Measurements from ENCODE around the gene ZBTB16.

The ZBTB16 gene

GRCh38 chr11:114137838-114138237 lies 78.3 kb downstream of the ZBTB16 start:
- Mint-ChIP-seq H3K27ac (peak overlapping the region; percentile 14 to 90), H3K9me3 (no peaks in the 10 kb centered on the region), H3K4me1 (ENCODE audit: low read depth in 2 of 2) (peaks cover 23 to 54% of the 10 kb centered on the region in 2 donors), H3K4me3 (peak overlapping the region; percentile 59 to 64), H3K36me3 (ENCODE audit: insufficient read depth) (peaks cover 12% of the 10 kb centered on the region), H3K27me3 (peaks cover 0 to 14% of the 10 kb centered on the region in 2 donors)
- ATAC-seq (replicated peaks) (no peak), DNase-seq (no peak)

- ATAC-seq (replicated peaks) (no peak), DNase-seq (no peak)
- H3K9me3 Mint-ChIP-seq, result no peaks in the 10 kb centered on the region
- peaks cover 12% of the 10 kb centered on the region for H3K36me3 Mint-ChIP-seq (ENCODE audit: insufficient read depth)
- H3K4me1 Mint-ChIP-seq (ENCODE audit: low read depth in 2 of 2), result peaks cover 23 to 58% of the 10 kb centered on the region in 2 donors
- H3K27me3 Mint-ChIP-seq, result peaks cover 0 to 14% of the 10 kb centered on the region in 2 donors
- H3K27ac Mint-ChIP-seq, result peak overlapping the region in 1 of 2 donors; percentile 90
- no peak overlapping the region for H3K4me3 Mint-ChIP-seq
Observed at GRCh38 chr11:114138411-114138810, 78.9 kb downstream of the ZBTB16 start.

DNA sequence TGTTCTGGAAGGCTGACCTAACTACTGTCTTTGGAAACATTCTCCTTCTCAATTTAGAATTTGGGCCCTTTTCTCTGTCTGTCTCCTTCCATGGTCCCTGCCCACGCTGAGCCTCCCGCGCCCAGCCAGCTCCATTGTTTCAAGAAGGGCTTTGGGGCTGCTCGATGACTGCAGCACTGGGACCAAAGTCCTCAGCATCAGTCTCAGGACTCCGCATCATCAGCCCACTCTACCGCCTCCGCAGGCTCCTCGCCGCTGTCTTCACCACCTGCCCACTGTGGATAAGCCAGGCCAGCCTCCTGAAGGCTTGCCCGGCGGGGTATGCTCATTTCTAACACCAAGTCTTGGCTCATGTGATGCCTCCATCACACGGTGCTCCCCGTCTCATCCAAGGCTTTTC lies 81.3 kb downstream of the ZBTB16 start:
- ATAC-seq (replicated peaks) (no peak), DNase-seq (no peak)
- Mint-ChIP-seq H3K27ac (no peak overlapping the region), H3K27me3 (peaks cover 0 to 14% of the 10 kb centered on the region in 2 donors), H3K4me3 (no peak overlapping the region), H3K9me3 (no peaks in the 10 kb centered on the region), H3K36me3 (ENCODE audit: insufficient read depth) (peaks cover 15% of the 10 kb centered on the region), H3K4me1 (ENCODE audit: low read depth in 2 of 2) (peaks cover 20 to 55% of the 10 kb centered on the region in 2 donors)

DNA sequence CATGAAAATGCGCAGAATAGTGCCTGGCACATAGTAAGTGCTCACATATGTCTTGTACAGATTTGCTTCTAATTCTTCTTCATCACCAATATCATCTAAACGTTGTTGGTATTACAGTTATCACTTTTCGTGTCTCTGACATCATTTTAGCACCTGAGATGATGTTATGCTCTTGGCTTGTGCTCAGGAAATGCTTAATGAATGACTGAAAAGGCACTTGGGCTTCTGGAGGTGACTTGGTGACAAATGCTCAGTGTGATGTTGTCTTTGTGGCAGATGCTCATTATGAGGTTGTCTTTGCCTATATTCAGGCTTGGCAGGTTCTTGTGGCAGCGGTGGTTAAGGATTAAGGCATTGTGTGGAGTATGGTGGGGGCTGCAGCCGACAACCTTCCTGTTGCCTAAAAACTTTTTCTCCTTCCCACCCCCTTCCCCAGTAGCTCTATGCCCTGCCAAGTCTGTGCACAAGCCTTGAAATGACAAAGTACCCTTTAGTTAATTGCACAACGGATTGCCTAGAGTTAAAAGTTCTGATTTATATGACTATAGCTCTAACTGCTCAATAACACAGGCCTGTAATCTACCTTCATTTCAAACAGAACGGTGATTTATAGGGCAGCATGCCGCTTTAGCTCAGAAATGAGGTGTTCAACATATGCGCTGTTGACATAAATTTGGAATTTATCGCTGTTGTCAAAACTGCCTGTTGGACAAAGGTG lies 82.5 kb downstream of the ZBTB16 start:
- Mint-ChIP-seq H3K27me3 (peaks cover 0 to 14% of the 10 kb centered on the region in 2 donors), H3K9me3 (no peaks in the 10 kb centered on the region), H3K36me3 (ENCODE audit: insufficient read depth) (peaks cover 15% of the 10 kb centered on the region), H3K4me3 (no peak overlapping the region), H3K4me1 (ENCODE audit: low read depth in 2 of 2) (peaks cover 11 to 49% of the 10 kb centered on the region in 2 donors), H3K27ac (no peak overlapping the region)
- ATAC-seq (replicated peaks) (peak; percentile 37), DNase-seq (no peak)

GRCh38 chr11:114142707-114143106 lies 83.2 kb downstream of the ZBTB16 start:
- no peak overlapping the region for H3K4me3 Mint-ChIP-seq
- no peaks in the 10 kb centered on the region for H3K9me3 Mint-ChIP-seq
- H3K27ac Mint-ChIP-seq, result no peak overlapping the region
- peaks cover 4 to 42% of the 10 kb centered on the region in 2 donors for H3K4me1 Mint-ChIP-seq (ENCODE audit: low read depth in 2 of 2)
- H3K36me3 Mint-ChIP-seq (ENCODE audit: insufficient read depth), result peaks cover 15% of the 10 kb centered on the region
- ATAC-seq (replicated peaks), result no peak
- H3K27me3 Mint-ChIP-seq, result peaks cover 0 to 14% of the 10 kb centered on the region in 2 donors
- DNase-seq, result no peak

GRCh38 chr11:114145166-114145775 lies 85.8 kb downstream of the ZBTB16 start:
- no peak for ATAC-seq (replicated peaks)
- no peak overlapping the region for H3K27ac Mint-ChIP-seq

DNA sequence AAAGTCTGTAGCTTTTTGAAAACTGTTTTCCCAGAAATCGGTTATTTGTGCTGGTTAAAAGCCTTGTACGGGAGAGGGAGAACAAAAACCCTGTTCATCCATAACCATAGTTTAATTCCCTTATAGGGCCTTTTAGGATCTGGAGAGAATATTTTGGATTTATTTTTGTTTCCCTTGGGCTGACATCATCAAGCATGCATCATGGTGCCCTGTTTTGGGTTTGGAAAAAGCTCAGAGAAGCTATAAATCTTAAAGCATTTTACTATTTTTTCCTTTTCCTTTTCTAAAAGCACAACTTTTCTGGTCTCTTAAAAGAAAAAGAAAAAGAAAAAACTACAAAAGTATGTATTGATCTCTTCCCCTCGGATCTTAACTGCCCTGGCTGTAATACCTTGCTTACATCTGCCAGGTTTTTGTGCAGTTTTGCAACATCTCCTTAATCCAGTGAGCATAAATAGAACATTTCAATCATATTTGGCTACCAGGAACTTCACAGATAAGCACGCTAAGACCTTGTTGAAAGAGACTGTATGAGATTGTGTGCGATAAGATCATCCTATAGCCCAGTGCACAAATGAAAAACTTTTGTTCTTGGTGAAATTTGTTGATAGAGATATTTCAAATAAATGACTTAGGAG lies 88.0 kb downstream of the ZBTB16 start:
- Mint-ChIP-seq H3K4me1 (ENCODE audit: low read depth in 2 of 2) (peaks cover 19 to 49% of the 10 kb centered on the region in 2 donors), H3K27ac (peak overlapping the region in 1 of 2 donors; percentile 85)

More at GRCh38 chr11:114145166-114145775, 85.8 kb downstream of the ZBTB16 start:
- DNase-seq, result no peak
- Mint-ChIP-seq H3K9me3 (no peaks in the 10 kb centered on the region), H3K4me3 (no peak overlapping the region), H3K36me3 (ENCODE audit: insufficient read depth) (peaks cover 7% of the 10 kb centered on the region), H3K4me1 (ENCODE audit: low read depth in 2 of 2) (peaks cover 9 to 46% of the 10 kb centered on the region in 2 donors), H3K27me3 (peaks cover 0 to 9% of the 10 kb centered on the region in 2 donors)

GRCh38 chr11:114148013-114148382 lies 88.5 kb downstream of the ZBTB16 start:
- ATAC-seq (replicated peaks), result peak; percentile 35
- Mint-ChIP-seq H3K4me1 (ENCODE audit: low read depth in 2 of 2) (peaks cover 24 to 53% of the 10 kb centered on the region in 2 donors), H3K27ac (peak overlapping the region in 1 of 2 donors; percentile 85), H3K27me3 (no peaks in the 10 kb centered on the region), H3K4me3 (peak overlapping the region; percentile 18 to 62), H3K9me3 (no peaks in the 10 kb centered on the region), H3K36me3 (ENCODE audit: insufficient read depth) (peaks cover 7% of the 10 kb centered on the region)
- no peak for DNase-seq

More for the DNA sequence above, 88.0 kb downstream of the ZBTB16 start:
- ATAC-seq (replicated peaks), result peak; percentile 72
- H3K27me3 Mint-ChIP-seq, result no peaks in the 10 kb centered on the region
- H3K4me3 Mint-ChIP-seq, result peak overlapping the region; percentile 18 to 62
- no peaks in the 10 kb centered on the region for H3K9me3 Mint-ChIP-seq
- DNase-seq, result no peak
- H3K36me3 Mint-ChIP-seq (ENCODE audit: insufficient read depth), result peaks cover 7% of the 10 kb centered on the region

DNA sequence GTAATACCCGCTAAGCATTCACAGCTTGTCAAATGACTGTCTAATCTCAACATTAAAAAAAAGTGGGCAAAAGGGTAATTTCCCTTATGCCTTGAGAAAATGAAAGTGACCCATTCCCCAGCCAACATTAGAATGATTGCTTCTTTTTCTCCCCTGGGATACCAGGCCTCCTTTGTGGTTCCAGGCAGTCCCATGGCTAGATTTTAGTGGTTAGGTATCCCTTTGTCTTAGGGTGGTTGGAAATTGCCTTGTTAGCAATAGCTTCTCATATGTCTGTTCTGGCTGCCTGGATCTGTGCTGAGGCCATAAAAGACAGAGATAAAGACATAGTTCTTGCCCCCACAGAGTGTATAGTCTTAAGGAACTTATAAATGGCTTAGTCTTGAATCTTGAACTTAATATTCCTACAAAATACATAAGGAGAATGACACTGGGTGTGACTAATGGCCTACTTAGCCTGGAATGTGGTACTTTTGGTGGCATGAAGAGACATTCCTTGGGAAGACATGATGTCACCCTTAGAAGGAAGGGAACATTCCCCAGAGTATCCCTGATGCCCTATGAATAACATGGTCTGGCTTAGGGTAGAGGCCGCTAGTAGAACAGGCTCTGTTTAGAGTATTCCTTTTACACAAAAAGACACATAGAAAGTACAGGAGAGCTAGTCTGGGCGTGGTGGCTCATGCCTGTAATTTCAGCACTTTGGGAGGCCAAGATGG lies 90.3 kb downstream of the ZBTB16 start:
- H3K27me3 Mint-ChIP-seq, result no peaks in the 10 kb centered on the region
- no peak for DNase-seq
- H3K36me3 Mint-ChIP-seq (ENCODE audit: insufficient read depth), result peaks cover 5% of the 10 kb centered on the region
- H3K27ac Mint-ChIP-seq, result peak overlapping the region in 1 of 2 donors; percentile 44
- H3K4me1 Mint-ChIP-seq (ENCODE audit: low read depth in 2 of 2), result peaks cover 30 to 51% of the 10 kb centered on the region in 2 donors
- no peaks in the 10 kb centered on the region for H3K9me3 Mint-ChIP-seq
- peak; percentile 32 for ATAC-seq (replicated peaks)
- H3K4me3 Mint-ChIP-seq, result no peak overlapping the region

DNA sequence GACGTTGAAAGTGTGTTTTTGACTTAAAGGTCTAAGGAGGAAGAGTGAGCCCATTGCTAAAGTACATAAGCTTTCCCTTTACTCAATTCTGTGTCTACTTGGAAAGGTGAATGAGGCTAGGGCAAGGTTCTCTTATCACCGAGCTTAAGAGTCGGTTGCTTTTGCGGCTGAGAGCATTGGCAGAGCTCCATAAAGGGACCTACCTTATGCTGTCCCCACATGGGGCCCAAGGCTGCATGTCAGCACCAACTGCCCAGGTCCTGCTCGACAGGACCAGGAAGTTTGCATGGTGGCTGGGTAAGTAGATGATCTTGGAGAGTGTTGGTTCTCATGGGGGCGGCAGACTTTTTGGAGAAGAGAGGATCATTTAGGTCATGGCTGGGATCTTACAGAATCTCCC lies 91.2 kb downstream of the ZBTB16 start:
- H3K4me1 Mint-ChIP-seq (ENCODE audit: low read depth in 2 of 2), result peaks cover 30 to 56% of the 10 kb centered on the region in 2 donors
- no peak overlapping the region for H3K27ac Mint-ChIP-seq

GRCh38 chr11:114151631-114152030 lies 92.1 kb downstream of the ZBTB16 start:
- ATAC-seq (replicated peaks) (no peak), DNase-seq (no peak)
- Mint-ChIP-seq H3K27me3 (no peaks in the 10 kb centered on the region), H3K9me3 (no peaks in the 10 kb centered on the region), H3K4me3 (no peak overlapping the region), H3K27ac (peak overlapping the region in 1 of 2 donors; percentile 55), H3K36me3 (ENCODE audit: insufficient read depth) (peaks cover 5% of the 10 kb centered on the region), H3K4me1 (ENCODE audit: low read depth in 2 of 2) (peaks cover 30 to 59% of the 10 kb centered on the region in 2 donors)

More for the DNA sequence above, 91.2 kb downstream of the ZBTB16 start:
- Mint-ChIP-seq H3K9me3 (no peaks in the 10 kb centered on the region), H3K36me3 (ENCODE audit: insufficient read depth) (peaks cover 5% of the 10 kb centered on the region), H3K27me3 (no peaks in the 10 kb centered on the region), H3K4me3 (no peak overlapping the region)
- ATAC-seq (replicated peaks) (no peak), DNase-seq (no peak)

- peak overlapping the region in 1 of 2 donors; percentile 8 for H3K4me3 Mint-ChIP-seq
- peaks cover 30 to 60% of the 10 kb centered on the region in 2 donors for H3K4me1 Mint-ChIP-seq (ENCODE audit: low read depth in 2 of 2)
- no peak for ATAC-seq (replicated peaks)
- H3K27ac Mint-ChIP-seq, result peak overlapping the region in 1 of 2 donors; percentile 55
- H3K36me3 Mint-ChIP-seq (ENCODE audit: insufficient read depth), result peaks cover 5% of the 10 kb centered on the region
- no peaks in the 10 kb centered on the region for H3K9me3 Mint-ChIP-seq
- no peak for DNase-seq
- no peaks in the 10 kb centered on the region for H3K27me3 Mint-ChIP-seq
Observed at GRCh38 chr11:114152162-114152561, 92.7 kb downstream of the ZBTB16 start.

DNA sequence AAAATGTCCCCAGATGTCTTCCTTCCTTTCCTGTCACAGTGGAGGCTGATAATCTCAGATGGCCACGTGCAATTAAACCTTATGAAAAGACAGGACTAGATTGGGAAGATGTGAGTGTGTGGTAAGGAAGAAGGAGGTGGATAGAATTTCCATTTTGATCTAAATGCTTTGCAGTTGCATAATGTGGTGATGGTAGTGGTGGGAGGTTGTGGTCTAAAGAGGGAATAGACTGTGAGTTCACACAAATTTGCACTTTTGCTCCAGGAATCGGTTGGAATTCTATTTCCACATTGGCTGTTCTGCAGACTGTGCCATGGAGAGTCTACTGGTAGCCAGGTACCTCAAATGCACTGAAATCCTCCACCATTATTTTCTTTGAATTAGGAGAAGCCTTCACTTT lies 93.3 kb downstream of the ZBTB16 start:
- no peak for ATAC-seq (replicated peaks)
- H3K4me3 Mint-ChIP-seq, result no peak overlapping the region
- H3K9me3 Mint-ChIP-seq, result no peaks in the 10 kb centered on the region
- peak overlapping the region in 1 of 2 donors; percentile 55 for H3K27ac Mint-ChIP-seq
- H3K36me3 Mint-ChIP-seq (ENCODE audit: insufficient read depth), result peaks cover 9% of the 10 kb centered on the region
- H3K27me3 Mint-ChIP-seq, result no peaks in the 10 kb centered on the region
- H3K4me1 Mint-ChIP-seq (ENCODE audit: low read depth in 2 of 2), result peaks cover 34 to 65% of the 10 kb centered on the region in 2 donors
- no peak for DNase-seq

Measured in effector memory CD8-positive, alpha-beta T cell (primary cell).